HEK293 (cell line): Measurements from ENCODE around the gene SSBP3.
A peak's percentile ranks its signal among the peaks of the same experiment; 100 is the strongest.

ENCODE experiments used
- CTCF ChIA-PET: fragments of 350-600 bp; formaldehyde crosslinking; extraction: SDS; loops from one replicate; lab custom pipeline; 2021; ENCODE audit warnings: antibody characterized with exemption; lab: Yijun Ruan, JAX
- POLR2A ChIA-PET: fragments of 300-600 bp; formaldehyde crosslinking; extraction: SDS; loops from one replicate; lab custom pipeline; 2020; ENCODE audit warnings: antibody characterized with exemption, inconsistent platforms; lab: Yijun Ruan, JAX
- H3K27ac ChIP-seq: fragments of 200-500 bp; sonication (Bioruptor generic); 2 replicates; pipeline ENCODE4 v1.5.1; 2014; ENCODE audit warnings: low read depth, low read length, control low read depth, inconsistent platforms; ENCODE audit errors: extremely low read depth
- H3K36me3 ChIP-seq, 2 experiments: fragments of 200-500 bp in 1 of 2; sonication (Bioruptor generic) in 1 of 2; 1 replicate in 1 of 2; 2 replicates in 1 of 2; pipeline ENCODE4 v1.5.1; 2014 to 2017; ENCODE audit warnings: inconsistent platforms in 2 of 2, low read length in 2 of 2; ENCODE audit not compliant: control insufficient read depth in 2 of 2, insufficient read depth in 1 of 2
- H3K4me1 ChIP-seq: fragments of 200-500 bp; sonication (Bioruptor generic); 2 replicates; pipeline ENCODE4 v1.5.1; 2014; ENCODE audit warnings: mild to moderate bottlenecking, low read length, inconsistent platforms; ENCODE audit not compliant: control insufficient read depth, insufficient read depth
- H3K4me3 ChIP-seq: 2 replicates; pipeline ENCODE4 v1.5.1; 2011; ENCODE audit warnings: low read depth, mild to moderate bottlenecking, control low read depth, low read length, moderate library complexity
- H3K9me3 ChIP-seq: fragments of 200-500 bp; sonication (Bioruptor generic); 2 replicates; pipeline ENCODE4 v1.5.1; 2014; ENCODE audit warnings: low read depth, low read length, inconsistent platforms; ENCODE audit not compliant: control insufficient read depth, insufficient read depth
- FEZF1 ChIP-seq: fragments of 450-650 bp; formaldehyde crosslinking; IDR thresholded peaks from 2 replicates; pipeline ENCODE4 v1.5.1; 2016; ENCODE audit warnings: missing biosample characterization, missing genetic modification characterization
- GLIS1 ChIP-seq: fragments of 450-650 bp; formaldehyde crosslinking; IDR thresholded peaks from 2 replicates; pipeline ENCODE4 v1.5.1; 2016; ENCODE audit warnings: missing biosample characterization, missing genetic modification characterization
- PATZ1 ChIP-seq: fragments of 450-650 bp; formaldehyde crosslinking; IDR thresholded peaks from 2 replicates; pipeline ENCODE4 v1.5.1; 2016; ENCODE audit warnings: missing biosample characterization, missing genetic modification characterization
- ZBTB17 ChIP-seq: fragments of 450-650 bp; formaldehyde crosslinking; IDR thresholded peaks from 2 replicates; pipeline ENCODE4 v1.5.1; 2016; ENCODE audit warnings: missing biosample characterization, missing genetic modification characterization
- ZBTB48 ChIP-seq: fragments of 450-650 bp; formaldehyde crosslinking; IDR thresholded peaks from 2 replicates; pipeline ENCODE4 v1.5.1; 2016; ENCODE audit warnings: missing biosample characterization, missing genetic modification characterization
- ZFP69B ChIP-seq: fragments of 450-650 bp; formaldehyde crosslinking; IDR thresholded peaks from 2 replicates; pipeline ENCODE4 v1.5.1; 2016; ENCODE audit warnings: missing biosample characterization, missing genetic modification characterization
- ZNF10 ChIP-seq: fragments of 450-650 bp; formaldehyde crosslinking; IDR thresholded peaks from 2 replicates; pipeline ENCODE4 v1.5.1; 2017; ENCODE audit warnings: missing biosample characterization, missing genetic modification characterization
- ZNF184 ChIP-seq: fragments of 450-650 bp; IDR thresholded peaks from 2 replicates; pipeline ENCODE4 v1.5.1; 2018; ENCODE audit warnings: missing biosample characterization, mild to moderate bottlenecking, missing genetic modification characterization
- ZNF239 ChIP-seq: fragments of 450-650 bp; formaldehyde crosslinking; IDR thresholded peaks from 2 replicates; pipeline ENCODE4 v1.5.1; 2016; ENCODE audit warnings: missing biosample characterization, missing genetic modification characterization
- ZNF24 ChIP-seq: fragments of 450-650 bp; formaldehyde crosslinking; IDR thresholded peaks from 2 replicates; pipeline ENCODE4 v1.5.1; 2016; ENCODE audit warnings: missing biosample characterization, missing genetic modification characterization
- ZNF280D ChIP-seq: fragments of 450-650 bp; formaldehyde crosslinking; IDR thresholded peaks from 2 replicates; pipeline ENCODE4 v1.5.1; 2016; ENCODE audit warnings: missing biosample characterization, missing genetic modification characterization
- ZNF341 ChIP-seq: fragments of 450-650 bp; formaldehyde crosslinking; IDR thresholded peaks from 2 replicates; pipeline ENCODE4; 2016; ENCODE audit warnings: low read depth, missing biosample characterization, missing genetic modification characterization
- ZNF510 ChIP-seq: fragments of 450-650 bp; formaldehyde crosslinking; IDR thresholded peaks from 2 replicates; pipeline ENCODE4 v1.5.1; 2018; ENCODE audit warnings: mild to moderate bottlenecking, missing genetic modification characterization, missing biosample characterization; ENCODE audit not compliant: insufficient replicate concordance
- ZNF514 ChIP-seq: fragments of 450-650 bp; formaldehyde crosslinking; IDR thresholded peaks from 2 replicates; pipeline ENCODE4 v1.5.1; 2016; ENCODE audit warnings: missing biosample characterization, missing genetic modification characterization
- ZNF610 ChIP-seq: fragments of 450-650 bp; formaldehyde crosslinking; IDR thresholded peaks from 2 replicates; pipeline ENCODE4 v1.5.1; 2016; ENCODE audit warnings: missing biosample characterization, missing genetic modification characterization, borderline replicate concordance
- TF ChIP-seq, protein P1 (sequence below): fragments of 450-650 bp; formaldehyde crosslinking; IDR thresholded peaks from 2 replicates; pipeline ENCODE4 v1.5.1; 2016; ENCODE audit warnings: missing biosample characterization, missing genetic modification characterization
- TF ChIP-seq, protein P2 (sequence below): fragments of 450-650 bp; formaldehyde crosslinking; IDR thresholded peaks from 2 replicates; pipeline ENCODE4 v1.5.1; 2016; ENCODE audit warnings: missing biosample characterization, missing genetic modification characterization
- TF ChIP-seq, protein P3 (sequence below): fragments of 450-650 bp; formaldehyde crosslinking; IDR thresholded peaks from 2 replicates; pipeline ENCODE4 v1.5.1; 2016; ENCODE audit warnings: missing biosample characterization, missing genetic modification characterization, low read depth

Gene SSBP3

DNA sequence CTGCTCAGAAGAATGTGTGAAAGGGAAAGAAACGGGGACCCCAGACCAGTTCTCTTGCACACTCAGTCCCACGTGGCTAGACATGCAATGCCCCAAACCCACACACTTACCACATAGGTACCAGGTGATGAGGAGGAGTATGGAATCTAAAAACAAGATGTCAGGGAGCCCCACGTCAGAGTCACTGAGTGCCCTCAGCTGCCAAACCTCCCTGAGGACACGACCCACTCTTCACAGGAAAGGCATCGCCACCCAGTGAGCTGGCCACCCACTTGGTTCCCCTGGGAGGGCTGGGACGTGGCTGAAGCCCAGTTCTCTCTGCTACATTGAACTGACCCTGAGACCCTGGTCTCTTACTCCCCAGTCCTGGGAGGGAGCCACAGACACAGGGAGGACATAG, 164.8 kb downstream of the SSBP3 start:
- TF ChIP-seq, protein P1, sequence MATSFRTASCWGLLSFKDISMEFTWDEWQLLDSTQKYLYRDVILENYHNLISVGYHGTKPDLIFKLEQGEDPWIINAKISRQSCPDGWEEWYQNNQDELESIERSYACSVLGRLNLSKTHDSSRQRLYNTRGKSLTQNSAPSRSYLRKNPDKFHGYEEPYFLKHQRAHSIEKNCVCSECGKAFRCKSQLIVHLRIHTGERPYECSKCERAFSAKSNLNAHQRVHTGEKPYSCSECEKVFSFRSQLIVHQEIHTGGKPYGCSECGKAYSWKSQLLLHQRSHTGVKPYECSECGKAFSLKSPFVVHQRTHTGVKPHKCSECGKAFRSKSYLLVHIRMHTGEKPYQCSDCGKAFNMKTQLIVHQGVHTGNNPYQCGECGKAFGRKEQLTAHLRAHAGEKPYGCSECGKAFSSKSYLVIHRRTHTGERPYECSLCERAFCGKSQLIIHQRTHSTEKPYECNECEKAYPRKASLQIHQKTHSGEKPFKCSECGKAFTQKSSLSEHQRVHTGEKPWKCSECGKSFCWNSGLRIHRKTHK (tag by site-specific recombination): no peak
- no peak for TF ChIP-seq ZBTB17
- peak; percentile 39; the same call in 1 of the 2 replicates for TF ChIP-seq GLIS1
- no peak for TF ChIP-seq ZNF24 (tag by site-specific recombination)
- TF ChIP-seq, protein P2, sequence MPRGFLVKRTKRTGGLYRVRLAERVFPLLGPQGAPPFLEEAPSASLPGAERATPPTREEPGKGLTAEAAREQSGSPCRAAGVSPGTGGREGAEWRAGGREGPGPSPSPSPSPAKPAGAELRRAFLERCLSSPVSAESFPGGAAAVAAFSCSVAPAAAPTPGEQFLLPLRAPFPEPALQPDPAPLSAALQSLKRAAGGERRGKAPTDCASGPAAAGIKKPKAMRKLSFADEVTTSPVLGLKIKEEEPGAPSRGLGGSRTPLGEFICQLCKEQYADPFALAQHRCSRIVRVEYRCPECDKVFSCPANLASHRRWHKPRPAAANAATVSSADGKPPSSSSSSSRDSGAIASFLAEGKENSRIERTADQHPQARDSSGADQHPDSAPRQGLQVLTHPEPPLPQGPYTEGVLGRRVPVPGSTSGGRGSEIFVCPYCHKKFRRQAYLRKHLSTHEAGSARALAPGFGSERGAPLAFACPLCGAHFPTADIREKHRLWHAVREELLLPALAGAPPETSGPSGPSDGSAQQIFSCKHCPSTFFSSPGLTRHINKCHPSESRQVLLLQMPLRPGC (tag by site-specific recombination): no peak
- TF ChIP-seq ZNF184: no peak
- TF ChIP-seq, all 188 proteins: peak for 1
- ChIA-PET POLR2A (no interaction called here), CTCF (no interaction called here)
- Histone ChIP-seq H3K36me3 (peaks cover 0 to 70% of the 10 kb centered on the region in 2 experiments; a peak in 2 of 3 replicates), H3K4me1 (no peaks in the 10 kb centered on the region), H3K27ac (no peak overlapping the region), H3K9me3 (no peaks in the 10 kb centered on the region), H3K4me3 (no peak overlapping the region)

DNA sequence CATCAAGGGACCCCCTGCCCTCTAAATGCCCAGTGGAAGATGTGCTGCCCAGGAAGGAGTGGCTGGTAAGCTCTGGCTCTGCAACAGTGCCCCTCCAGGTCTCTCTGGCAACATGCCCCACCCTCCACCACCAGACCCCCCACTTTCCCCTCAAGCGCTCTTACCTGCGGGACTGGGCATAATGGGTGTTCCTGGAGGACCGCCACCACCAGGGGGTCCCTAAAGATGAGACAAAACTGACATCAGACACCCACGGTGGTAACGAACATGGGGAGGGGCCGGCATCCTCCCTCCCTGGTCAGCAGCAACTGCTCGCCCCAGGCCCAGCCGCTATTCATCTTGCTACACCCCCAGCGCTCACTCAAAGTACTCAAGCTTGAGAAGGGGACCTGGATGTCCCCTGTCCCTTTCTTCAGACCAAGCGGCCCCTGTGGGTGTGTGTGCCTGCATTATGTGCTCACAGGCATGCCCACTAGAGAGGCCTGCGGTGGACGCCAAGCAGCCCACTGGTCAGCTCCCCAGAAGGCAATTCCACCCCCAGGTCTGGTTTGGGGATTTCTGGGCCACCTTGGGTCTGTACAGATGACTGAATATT, 165.4 kb downstream of the SSBP3 start:
- Histone ChIP-seq H3K9me3 (no peaks in the 10 kb centered on the region), H3K36me3 (peaks cover 0 to 67% of the 10 kb centered on the region in 2 experiments; a peak in 2 of 3 replicates), H3K4me3 (no peak overlapping the region), H3K4me1 (no peaks in the 10 kb centered on the region), H3K27ac (no peak overlapping the region)
- POLR2A ChIA-PET: no interaction called here
- CTCF ChIA-PET: no interaction called here
- TF ChIP-seq ZNF610 (tag by site-specific recombination) (no peak), ZNF280D (no peak), FEZF1 (tag by site-specific recombination) (no peak)

- Histone ChIP-seq H3K36me3 (peaks cover 0 to 60% of the 10 kb centered on the region in 2 experiments; a peak in 2 of 3 replicates), H3K27ac (no peak overlapping the region), H3K4me3 (no peak overlapping the region), H3K9me3 (no peaks in the 10 kb centered on the region), H3K4me1 (no peaks in the 10 kb centered on the region)
- POLR2A ChIA-PET: no interaction called here
- CTCF ChIA-PET: interaction anchor here (0.5 to 0.6 kb wide), 3 partner anchors 10 to 435 kb away, joined by 3 to 4 read pairs (median 4); no protein-coding TSS in a partner anchor
- TF ChIP-seq ZBTB48 (tag by site-specific recombination) (no peak), ZFP69B (tag by site-specific recombination) (no peak), ZNF239 (tag by site-specific recombination) (no peak), ZNF514 (no peak), ZNF341 (no peak), ZNF10 (tag by site-specific recombination) (no peak), PATZ1 (tag by site-specific recombination) (no peak), ZNF510 (no peak)
- TF ChIP-seq, protein P3, sequence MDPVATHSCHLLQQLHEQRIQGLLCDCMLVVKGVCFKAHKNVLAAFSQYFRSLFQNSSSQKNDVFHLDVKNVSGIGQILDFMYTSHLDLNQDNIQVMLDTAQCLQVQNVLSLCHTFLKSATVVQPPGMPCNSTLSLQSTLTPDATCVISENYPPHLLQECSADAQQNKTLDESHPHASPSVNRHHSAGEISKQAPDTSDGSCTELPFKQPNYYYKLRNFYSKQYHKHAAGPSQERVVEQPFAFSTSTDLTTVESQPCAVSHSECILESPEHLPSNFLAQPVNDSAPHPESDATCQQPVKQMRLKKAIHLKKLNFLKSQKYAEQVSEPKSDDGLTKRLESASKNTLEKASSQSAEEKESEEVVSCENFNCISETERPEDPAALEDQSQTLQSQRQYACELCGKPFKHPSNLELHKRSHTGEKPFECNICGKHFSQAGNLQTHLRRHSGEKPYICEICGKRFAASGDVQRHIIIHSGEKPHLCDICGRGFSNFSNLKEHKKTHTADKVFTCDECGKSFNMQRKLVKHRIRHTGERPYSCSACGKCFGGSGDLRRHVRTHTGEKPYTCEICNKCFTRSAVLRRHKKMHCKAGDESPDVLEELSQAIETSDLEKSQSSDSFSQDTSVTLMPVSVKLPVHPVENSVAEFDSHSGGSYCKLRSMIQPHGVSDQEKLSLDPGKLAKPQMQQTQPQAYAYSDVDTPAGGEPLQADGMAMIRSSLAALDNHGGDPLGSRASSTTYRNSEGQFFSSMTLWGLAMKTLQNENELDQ (tag by site-specific recombination): no peak
Measured at GRCh38 chr1:54239631-54240031, 166.6 kb downstream of the SSBP3 start.
